NCI-H128 (cell line): ENCODE data around the gene SMC1A.
A peak's percentile ranks its signal among the peaks of the same experiment; 100 is the strongest.
"Not testable (repeated sequence)": the region's sequence is repeated elsewhere in the genome, so short reads cannot be mapped to it uniquely, and the experiment has no call there.

Experiments
- DNase-seq: peaks from one replicate; lab custom pipeline; 2025; ENCODE audit not compliant: unreplicated experiment; lab: John Stamatoyannopoulos, UW

The SMC1A gene

DNA sequence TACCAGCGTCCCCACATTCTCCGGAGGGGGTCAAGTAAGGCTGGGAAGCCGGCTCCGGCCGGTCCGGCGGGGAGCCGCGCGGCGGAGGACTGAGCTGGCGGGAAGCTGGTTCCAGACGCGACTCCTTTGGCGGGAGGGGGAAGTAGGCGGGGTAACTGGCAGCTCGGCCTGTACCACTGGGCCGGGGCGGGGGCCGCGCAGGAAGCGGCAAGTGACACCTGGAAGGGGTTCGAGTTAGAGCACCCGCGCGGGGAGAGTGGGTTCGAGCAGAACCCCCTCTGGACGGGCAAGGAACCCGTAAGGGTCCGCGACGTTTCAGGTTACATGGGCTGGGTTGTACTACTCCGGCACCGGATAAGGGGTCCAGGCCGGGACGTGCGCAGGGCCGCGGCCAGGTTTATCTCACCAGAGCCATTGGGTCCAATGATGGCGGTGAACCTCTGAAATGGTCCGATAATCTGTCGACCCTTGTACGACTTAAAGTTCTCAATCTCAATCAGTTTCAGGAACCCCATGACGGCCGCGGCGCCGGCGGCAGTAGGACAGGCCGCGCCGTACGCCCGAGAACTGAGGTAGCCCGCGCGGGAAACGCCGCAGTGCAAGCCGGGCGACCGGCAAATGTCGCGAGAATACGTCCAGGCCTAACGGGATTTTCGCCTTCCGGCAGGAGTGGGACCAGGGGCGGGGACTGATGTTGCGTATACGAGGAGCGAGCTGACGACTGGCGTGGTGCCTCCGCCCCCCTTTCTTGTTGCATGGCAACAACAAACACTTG lies at the start of gene SMC1A:
Gene SMC1A, minus strand, starts transcription at position 569 of the 775 bp plus-strand sequence. Its CDS starts 54 bp downstream, at position 515.
- DNase-seq, result peak; percentile 93

DNA sequence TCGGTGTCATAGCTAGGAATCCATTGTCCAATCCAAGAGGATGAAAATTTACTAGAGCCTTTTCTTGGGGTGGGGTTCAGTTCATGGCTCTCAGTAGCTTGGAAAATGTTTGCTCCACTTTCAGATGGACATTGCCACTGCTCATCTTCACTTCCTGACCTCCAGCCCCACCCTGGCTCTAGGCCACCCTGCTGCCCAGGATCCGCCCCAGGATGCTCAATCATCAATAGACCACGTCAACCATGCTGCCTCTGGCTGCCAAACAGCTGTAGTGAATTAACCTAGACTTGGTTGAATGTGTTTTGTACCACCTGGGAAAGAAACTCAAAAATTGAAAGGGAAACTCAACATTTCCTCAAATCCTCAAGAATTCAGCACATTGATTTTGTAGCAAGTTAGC lies 48.9 kb upstream of the SMC1A start:
- DNase-seq, result no peak

DNA sequence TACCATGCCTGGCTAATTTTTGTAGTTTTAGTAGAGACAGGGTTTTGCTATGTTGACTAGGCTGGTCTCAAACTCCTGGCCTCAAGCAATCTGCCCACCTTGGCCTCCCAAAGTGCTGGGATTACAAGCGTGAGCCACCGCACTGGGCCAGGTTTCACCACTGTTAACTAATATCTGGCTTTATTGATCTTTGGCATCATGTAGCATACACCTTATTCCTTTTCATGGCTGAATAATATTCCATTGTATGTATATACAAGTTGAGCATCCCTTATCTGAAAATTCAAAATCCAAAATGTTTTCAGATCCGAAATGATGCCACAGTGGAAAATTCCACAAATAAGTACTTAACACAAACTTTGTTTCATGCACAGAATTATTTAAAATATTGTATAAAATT lies 46.2 kb upstream of the SMC1A start:
- DNase-seq, result not testable (repeated sequence)

DNA sequence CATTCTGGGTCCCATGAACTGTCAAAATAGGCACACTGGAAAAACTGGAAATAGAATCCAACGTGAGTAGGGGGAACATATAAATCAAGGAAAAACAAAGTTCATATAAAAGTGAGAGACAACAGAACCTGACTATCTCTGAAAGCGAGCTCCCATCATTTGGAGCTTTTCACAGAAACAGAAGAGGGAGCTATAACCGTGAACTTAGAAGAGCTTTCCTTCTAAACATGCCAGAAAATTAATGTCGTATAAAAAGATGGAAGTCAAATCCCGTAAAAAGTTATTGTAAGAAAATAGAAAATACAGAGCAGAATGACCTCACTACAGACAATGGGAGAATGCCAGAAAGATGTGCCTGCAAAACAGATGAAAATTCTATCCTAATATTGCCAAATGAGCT lies 35.6 kb upstream of the SMC1A start:
- DNase-seq, result no peak

DNA sequence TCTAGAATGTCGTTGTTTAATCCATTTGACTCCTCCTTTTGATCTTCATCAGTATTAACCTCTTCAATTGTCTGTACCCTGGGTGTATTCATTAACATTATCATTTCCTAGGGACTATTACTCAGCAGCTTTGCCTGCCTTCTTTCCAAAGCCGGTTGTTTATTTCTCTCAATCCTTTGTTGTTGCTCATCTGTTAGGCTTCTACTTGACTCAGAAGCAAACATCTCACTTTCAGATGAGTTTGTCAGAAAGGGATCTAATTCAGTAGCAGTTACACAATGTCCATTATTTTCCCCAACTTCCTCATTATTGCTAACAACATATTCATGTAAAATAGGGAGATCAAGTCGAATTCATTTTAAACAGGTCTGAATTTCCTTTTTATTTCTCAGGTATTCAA lies 33.8 kb upstream of the SMC1A start:
- no peak for DNase-seq

DNA sequence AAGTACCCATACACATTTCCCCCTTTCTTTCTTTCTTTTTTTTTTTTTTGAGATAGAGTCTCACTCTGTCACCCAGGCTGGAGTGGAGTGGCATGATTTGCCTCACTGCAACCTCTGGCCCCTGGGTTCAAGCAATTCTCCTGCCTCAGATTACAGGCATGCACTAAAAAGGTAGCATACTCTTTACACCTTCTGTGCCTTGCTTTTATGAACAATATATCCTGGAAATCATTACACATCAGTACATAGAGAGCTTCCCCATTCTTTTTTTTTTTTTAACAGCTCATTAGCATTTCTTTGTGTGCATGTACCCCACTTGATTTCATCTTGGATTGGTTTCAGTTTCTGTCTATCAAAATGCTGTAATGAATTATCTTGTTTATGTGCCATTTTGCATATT lies 30.4 kb upstream of the SMC1A start:
- no peak for DNase-seq

DNA sequence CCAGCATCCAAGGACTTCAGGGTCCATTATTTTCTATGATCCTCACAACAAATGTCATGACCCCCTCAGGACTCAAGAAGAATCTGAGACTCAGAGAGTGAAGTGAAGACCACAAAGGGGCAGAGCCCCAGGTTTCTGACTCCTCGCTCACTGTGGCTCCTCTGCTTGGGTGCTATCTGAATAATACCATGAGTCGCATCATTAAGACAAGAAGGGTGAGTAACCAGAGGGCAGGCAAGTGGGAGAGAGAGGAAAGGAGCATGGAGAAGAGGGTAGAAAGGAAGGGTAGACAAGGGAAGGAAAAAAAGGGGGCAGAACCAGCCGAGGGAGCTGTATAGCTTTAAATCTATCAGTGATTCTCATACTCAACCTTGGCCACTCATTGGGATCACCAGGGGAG lies 27.2 kb upstream of the SMC1A start:
- DNase-seq, result no peak

DNA sequence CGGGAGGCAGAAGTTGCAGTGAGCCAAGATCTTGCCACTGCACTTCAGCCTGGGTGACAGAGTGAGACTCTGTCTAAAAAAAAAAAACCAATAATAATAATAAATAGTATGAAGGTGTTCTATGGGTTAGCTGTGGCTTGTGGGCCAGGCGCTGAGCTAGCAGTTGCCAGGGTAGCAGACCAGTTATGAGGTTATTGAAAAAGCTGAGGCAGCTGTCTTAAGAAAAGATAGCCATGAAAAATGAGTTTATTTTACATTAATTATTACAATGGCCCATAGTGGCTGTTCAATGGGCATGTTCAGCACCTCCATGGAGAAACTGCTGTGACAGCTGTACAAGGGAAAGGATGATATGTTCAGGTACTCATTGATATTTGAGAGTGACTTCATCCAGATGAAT lies 25.0 kb upstream of the SMC1A start:
- no peak for DNase-seq

DNA sequence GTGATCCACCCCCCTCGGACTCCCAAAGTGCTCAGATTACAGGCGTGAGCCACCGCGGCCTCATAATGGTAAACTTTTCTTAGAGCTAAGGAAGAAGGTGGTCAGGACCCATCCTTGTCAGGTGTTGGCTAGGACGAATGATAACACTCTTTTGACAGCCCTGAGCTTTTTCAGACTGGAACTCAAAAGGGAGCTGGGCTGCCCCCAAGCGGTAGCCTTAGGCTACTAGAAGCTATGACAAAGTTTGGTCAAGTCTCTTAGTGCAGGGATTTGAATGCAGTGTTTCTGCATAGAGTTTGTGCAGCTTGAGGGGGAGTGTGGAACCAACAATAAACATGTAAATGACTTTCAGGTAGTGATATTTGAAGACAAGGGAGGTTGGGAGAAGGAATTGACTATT lies 23.5 kb upstream of the SMC1A start:
- DNase-seq, result no peak

DNA sequence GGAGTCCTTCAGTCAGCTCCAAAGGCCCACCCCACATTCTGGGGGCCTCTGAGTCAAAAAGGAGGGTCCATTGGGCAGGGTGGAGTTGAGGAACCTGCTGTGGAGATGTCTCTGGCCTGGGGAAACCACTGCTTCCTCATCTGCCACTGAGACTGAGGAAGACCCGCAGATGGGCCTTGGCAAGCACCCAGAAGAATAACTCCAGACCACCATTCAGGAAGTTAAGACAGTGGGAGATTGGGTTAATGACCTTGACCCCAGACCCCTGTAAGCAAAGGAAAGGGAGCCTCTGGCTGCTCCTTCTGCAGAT lies 19.8 kb upstream of the SMC1A start:
- no peak for DNase-seq

DNA sequence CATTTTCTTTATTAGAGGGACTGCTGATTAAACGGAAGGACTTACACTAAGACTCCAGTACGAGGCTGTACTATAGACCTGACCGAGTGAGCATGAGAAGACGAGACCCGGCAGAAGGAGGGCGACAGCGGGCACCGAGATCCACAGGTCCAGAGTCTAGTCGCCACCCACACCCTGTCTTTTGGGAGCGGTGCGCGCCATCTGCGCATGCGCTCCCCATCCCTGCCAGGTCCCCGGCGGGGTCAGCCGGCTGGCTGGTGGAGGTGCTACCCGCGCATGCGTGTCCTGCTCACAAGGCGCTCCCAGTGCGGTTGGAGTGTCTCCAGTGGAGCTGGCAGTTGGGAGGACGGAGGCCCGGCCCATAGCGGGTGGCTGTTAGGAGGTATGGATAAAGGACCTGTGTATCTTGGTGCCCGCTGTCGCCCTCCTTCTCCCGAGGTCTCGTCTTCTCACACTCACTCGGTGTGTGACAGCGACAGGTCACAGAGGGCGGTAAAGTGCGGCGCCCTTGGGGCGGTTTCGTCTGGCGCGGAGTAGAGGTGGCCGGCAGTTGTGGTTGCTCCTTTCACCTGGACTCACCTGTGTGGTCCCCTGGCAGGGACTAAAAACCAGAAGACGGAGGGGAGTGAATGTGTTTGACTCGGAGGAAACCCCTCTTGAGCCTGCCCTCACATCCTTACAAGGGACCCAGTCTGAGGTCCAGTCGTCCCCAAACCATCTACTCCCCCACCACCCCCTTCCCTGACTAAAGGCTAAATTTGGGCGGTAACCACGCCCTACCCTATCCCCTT lies 19.3 kb upstream of the SMC1A start:
- DNase-seq, result peak; percentile 80

DNA sequence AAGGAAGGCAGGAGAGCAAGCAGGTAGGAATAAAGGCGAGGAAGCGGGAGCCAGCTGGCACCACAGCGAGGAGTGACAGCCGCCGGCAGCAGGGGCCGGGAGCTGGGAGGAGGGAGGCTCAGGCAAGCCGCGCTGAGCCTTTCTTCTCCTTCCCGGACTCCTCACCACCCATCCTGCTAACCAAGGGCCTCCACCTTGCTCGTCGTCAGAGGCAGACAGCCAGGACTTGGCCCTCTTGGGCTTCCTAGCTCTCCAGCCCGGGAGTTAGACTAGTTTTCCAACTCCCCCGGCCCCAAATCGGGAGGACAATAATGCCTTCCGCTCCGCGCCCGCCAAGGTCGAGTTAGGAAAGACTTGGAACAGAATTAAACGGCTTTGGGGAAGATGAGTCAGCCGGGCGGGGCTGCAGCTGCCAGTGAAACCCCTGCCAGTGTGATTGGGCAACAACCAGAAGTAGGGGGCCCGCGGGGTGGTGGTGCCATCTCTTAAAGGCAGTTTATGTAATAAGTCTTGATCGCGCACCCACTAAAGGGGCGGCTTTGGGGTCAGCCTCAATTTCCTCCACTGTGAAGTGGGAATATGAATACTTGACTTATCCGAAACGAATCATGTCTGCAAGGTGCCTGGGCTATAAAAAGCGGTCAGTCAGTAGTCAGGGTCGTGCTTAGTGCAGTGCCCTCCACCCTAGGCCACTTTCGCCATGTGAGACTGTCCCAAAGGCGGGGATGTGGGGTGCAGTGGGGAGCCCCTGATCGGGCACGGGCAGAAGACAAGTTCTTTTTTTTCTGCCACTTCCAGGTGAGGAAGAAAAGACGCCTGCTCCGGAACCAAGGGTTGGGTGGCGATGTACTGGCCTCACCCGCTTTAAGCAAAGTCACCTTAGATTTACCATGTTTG lies 18.4 kb upstream of the SMC1A start:
- no peak for DNase-seq

DNA sequence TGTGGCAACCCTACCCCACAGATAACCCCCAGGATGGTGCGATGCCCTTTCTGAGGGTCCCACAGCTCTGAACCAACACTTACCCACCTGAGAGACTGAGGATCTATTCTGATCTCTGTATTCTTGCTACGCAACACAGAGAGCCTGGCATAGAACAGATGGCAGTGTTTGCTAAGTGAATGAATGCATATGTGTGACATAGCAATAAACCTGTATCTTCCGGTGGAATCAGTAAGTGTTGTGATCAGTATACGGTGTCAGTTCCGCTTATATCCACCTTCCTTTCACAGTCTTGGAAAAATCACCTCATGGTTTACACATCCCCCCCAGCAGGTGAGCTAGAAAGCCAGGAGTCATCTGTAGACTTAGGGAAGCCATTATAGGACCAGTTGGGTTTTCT lies 17.6 kb upstream of the SMC1A start:
- DNase-seq, result no peak

DNA sequence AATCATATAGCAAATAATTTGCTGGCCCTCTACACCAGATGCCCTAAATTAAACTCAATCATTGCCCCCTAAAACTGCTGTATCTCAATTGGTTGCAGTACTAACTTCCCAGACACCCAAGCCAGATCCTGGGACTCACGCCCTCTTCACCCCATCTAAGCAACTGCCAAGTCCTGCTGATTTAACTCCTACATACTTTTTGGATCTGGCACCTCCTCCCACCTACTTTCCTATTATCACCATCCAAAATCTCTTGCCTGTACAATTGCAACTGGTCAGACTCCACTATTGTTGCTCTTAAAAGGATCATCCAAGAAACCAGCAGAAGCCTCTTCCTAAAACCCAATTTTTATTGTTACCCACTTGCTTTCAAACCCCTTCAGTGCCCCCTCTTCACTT lies 16.4 kb upstream of the SMC1A start:
- no peak for DNase-seq

DNA sequence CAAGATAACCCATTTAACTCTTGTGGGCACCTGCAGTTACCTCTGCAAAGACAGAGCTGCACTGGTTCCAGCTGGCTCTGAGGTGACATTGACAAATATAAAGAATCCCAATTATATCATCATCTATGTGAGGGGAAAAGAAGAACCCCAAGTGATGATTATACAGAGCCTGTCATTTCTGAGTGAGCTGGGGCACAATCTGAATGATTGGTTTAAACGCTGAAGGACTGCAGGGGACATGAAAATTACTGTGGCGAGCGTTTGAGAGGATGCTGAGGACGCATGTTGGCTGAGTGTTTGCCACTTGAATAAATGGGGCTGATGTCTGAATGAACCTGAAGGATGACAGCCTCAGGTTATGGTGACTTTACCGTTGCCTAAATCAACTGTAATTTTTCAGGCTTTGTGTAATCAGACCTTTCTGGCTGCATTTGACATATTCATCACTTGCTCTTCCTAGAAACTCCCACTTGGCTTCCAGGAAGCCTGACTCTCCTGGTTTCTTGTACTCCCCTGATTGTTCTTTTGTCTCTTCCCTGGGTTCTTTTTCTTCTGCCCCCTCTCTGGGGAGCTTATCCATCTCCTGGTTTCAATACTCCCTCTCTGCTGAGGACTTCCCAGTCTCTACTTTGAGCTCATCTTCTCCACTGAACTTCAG lies 15.8 kb upstream of the SMC1A start:
- DNase-seq, result no peak

DNA sequence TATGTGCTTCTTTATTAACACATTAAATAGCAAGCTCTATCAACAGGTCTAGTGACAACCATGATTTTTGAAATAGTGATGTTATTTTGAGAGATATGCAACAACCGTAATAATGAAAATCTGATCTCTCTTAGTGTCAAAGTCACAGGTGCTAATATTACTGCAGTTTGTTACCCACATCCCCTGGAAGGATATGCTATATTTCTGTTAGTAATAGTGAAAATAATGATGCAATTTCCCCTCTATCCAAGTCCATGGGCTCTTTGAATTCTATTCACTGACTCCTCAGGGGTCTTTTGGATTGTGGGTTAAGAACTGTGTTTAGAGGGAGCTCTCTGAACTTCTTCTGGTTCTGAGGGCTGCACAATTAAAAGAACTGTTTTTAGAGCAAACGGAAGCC lies 14.8 kb upstream of the SMC1A start:
- no peak for DNase-seq

DNA sequence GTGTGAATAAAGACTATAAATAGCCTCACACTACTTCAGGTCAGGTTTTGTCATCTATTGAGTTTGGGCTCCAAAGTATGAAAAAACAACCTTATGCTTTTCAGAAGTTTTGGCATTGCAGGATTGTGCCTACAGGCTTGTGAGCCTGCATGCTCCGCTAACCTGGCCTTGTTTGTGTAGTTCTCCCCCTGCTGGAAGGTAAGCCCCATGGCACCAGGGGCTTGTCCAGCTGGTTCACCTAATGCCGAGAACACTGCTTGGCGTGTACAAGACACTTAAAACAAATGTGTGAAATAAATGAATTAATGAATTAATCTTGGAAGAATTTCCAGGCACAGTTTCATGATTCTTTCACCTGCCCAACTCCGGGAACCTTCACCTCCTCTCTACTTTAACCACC lies 13.5 kb upstream of the SMC1A start:
- peak; percentile 52 for DNase-seq

DNA sequence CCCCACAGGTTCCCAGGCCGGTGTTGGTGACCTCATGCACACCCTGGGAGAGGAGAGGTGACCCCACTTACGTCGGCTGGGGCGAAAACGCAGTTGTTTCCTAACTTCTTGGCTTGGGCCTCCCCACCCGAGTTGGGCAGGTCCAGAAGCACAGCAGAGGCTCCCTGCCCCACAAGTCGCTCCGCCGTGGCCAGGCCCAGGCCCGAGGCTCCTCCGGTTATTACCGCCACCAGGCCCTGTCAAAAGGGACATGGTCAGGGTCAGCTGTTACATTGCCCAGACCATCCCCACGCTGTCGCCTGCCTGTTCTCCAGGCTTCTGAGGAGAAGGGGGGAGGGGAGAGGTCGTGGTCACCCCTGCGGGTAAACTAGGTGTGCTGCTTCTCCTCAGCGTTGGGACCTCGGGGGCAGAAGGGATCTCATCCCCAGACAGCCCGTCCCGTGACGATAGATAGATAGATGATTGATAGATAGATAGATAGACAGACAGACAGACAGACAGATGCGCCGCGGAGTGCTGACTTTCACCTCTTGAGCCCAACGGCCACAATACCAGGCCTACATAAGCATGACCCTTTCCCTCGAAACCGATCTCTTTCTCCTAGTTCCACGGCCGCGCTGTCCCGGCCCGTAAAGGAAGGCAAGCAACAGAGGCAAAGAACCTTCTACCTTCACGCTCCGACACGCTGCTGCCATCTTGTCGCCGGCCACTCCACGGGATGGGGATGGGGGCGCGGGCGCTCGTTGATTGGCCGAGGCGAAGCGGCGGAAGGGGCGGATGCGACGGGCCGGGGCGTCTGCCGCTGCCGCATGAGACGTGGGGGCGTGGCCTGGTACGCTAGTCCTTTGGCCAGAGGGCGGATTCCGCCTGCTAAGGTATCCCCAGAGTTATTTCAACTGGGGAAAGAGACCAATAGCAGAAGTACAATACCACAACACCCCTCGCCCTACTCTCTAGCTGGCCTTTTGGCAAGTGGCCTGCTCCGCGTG lies 11.5 kb upstream of the SMC1A start, which contains the start of gene HSD17B10:
Gene HSD17B10, minus strand, starts transcription at position 720 of the 989 bp plus-strand sequence. Its CDS starts 25 bp downstream, at position 695.
- DNase-seq, result peak; percentile 69

DNA sequence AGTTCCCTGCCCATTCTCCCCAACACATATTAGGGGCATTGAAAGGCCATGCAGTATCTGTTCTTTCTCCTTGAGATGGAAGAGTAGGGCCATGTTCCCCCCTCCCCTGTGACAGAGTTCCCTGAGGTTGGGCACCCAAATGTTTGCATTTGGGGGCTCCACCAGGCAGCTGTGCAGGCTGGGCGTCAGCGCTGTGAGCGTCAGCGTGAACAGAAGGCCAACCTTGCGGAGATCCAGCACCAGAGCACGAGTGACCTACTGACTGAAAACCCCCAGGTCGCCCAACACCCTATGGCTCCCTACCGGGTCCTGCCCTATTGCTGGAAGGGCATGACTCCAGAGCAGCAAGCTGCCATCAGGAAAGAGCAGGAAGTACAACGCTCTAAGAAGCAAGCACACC lies 7.8 kb upstream of the SMC1A start:
- no peak for DNase-seq

DNA sequence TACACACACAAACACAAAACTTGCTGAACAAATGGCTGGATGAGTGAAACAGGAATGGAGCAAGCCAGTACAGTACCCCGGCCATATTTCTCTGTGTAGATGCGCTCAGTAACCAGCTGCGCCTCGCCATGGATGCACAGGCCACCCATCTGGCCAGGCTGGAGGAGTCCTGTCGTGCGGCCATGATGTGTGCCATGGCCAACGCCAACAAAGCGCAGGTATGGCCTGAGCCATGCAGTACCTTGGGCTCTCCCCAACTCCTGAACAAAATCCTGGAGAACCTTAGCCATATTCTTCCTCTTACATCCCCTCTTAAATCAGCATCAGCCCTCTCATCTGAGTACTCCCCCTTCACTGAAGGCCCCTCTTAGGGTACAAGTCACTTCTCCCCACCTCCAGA lies 7.3 kb upstream of the SMC1A start:
- no peak for DNase-seq
